ENCODE results near the gene CIC.
"Not testable (repeated sequence)": the region's sequence is repeated elsewhere in the genome, so short reads cannot be mapped to it uniquely, and the experiment has no call there.

Gene CIC

GRCh38 chr19:42325896-42326771, 57.1 kb downstream of the CIC start:
- H3K4me1 ChIP-seq (ENCODE audit: control insufficient read depth, insufficient read depth, low read length), result peaks cover 16% of the 10 kb centered on the region
- peak overlapping the region; percentile 92 for H3K4me3 ChIP-seq (ENCODE audit: low read length)
- H3K9ac ChIP-seq (ENCODE audit: low read depth, low read length), result peak overlapping the region; percentile 96
- no peaks in the 10 kb centered on the region for H3K36me3 ChIP-seq (ENCODE audit: insufficient read depth, low read length)
- H3K9me3 ChIP-seq (replicated peaks; ENCODE audit: low read length), result no peaks in the 10 kb centered on the region
- H3K4me2 ChIP-seq (ENCODE audit: low read length), result peak overlapping the region; percentile 100
- H3K27me3 ChIP-seq (ENCODE audit: control insufficient read depth, insufficient read depth, low read length), result peaks cover 31% of the 10 kb centered on the region

DNA sequence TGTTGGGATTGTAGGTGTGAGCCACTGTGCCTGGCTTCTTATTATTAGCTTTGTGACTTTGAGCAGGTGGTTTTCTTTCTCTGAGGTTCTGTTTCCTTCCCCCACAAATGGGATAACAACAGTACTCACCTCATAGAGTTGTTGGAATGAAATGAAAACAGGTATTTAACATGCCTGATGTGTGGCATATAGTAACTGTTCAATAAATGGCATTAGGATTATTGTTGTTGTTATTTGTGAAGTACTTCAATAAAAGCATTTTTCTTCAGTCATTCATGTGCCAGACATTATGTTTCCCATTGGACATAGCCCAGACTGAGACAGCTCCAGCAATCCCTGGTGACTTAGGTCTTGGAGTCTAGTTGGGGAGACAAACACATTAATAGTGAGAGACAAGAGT, 57.9 kb downstream of the CIC start:
- H3K27me3 ChIP-seq (ENCODE audit: control insufficient read depth, insufficient read depth, low read length), result peaks cover 26% of the 10 kb centered on the region
- no peak overlapping the region for H3K4me3 ChIP-seq (ENCODE audit: low read length)
- H3K9me3 ChIP-seq (replicated peaks; ENCODE audit: low read length), result no peaks in the 10 kb centered on the region
- H3K9ac ChIP-seq (ENCODE audit: low read depth, low read length), result no peak overlapping the region
- peak overlapping the region; percentile 100 for H3K4me2 ChIP-seq (ENCODE audit: low read length)
- no peaks in the 10 kb centered on the region for H3K36me3 ChIP-seq (ENCODE audit: insufficient read depth, low read length)
- peaks cover 16% of the 10 kb centered on the region for H3K4me1 ChIP-seq (ENCODE audit: control insufficient read depth, insufficient read depth, low read length)

DNA sequence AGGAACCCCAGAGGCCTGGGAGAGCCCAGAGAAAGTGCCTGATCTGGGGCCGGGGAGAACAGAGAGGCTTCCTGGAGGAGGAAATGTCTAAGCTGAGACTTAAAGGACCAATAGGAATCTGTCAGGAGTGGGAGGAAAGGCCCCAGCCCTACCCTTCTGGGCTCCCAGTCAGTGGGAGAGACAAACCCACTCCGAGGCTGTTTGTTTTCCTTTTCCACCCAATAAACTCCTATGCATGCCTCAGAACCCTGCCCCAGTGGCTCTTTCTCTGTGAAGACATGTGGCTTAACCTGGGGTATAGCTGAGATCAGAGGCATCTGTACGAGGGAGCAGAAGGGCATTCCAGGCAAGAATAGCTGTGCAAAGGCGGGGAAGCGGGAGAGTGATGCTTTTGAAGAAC, 58.3 kb downstream of the CIC start:
- H3K4me3 ChIP-seq (ENCODE audit: low read length), result no peak overlapping the region

DNA sequence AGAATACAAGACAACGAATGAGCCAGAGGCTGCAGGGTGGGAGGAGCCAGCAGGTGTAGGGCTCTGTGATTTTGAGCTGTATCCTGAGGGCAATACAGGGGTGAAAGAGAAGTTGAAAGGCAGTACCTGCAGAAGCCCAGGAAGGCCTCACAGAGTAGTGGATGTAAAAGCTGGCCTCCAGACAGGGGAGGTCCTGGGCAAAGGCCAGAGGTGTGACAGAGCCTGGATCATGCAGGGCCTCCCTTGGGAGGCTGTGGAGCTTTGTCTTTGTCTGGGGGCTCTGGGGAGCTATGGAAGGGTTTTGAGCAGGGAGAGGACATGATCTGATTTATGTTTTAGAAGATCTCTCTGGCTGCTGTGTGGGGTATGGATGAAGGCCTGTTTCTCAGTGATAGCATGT, 59.1 kb downstream of the CIC start:
- Histone ChIP-seq H3K4me2 (ENCODE audit: low read length) (no peak overlapping the region), H3K36me3 (ENCODE audit: insufficient read depth, low read length) (no peaks in the 10 kb centered on the region), H3K4me3 (ENCODE audit: low read length) (no peak overlapping the region), H3K27me3 (ENCODE audit: control insufficient read depth, insufficient read depth, low read length) (peaks cover 18% of the 10 kb centered on the region), H3K9ac (ENCODE audit: low read depth, low read length) (no peak overlapping the region), H3K9me3 (replicated peaks; ENCODE audit: low read length) (no peaks in the 10 kb centered on the region), H3K4me1 (ENCODE audit: control insufficient read depth, insufficient read depth, low read length) (peaks cover 16% of the 10 kb centered on the region)

More for the DNA sequence above, 58.3 kb downstream of the CIC start:
- Histone ChIP-seq H3K4me1 (ENCODE audit: control insufficient read depth, insufficient read depth, low read length) (peaks cover 16% of the 10 kb centered on the region), H3K9ac (ENCODE audit: low read depth, low read length) (no peak overlapping the region), H3K4me2 (ENCODE audit: low read length) (peak overlapping the region; percentile 100), H3K27me3 (ENCODE audit: control insufficient read depth, insufficient read depth, low read length) (peaks cover 22% of the 10 kb centered on the region), H3K9me3 (replicated peaks; ENCODE audit: low read length) (no peaks in the 10 kb centered on the region), H3K36me3 (ENCODE audit: insufficient read depth, low read length) (no peaks in the 10 kb centered on the region)

DNA sequence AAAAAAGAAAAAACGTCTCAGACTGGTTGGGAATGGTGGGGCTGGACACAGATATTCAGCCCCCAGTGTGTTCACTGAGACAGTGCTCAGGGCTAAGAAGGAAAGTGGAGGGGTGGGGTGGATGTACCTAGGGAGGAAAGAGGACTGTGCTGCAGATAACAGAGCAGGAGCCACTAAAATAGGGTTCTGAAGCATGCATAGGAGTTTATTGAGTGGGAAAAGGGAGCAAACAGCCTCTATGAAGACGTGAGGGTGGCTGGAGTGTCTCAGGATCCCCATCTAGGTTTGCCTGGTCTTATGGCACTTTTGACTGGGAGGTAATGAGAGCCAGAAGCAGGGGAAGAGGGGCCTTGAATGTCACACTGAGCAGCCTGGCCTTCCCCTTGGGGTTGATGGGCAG, 59.8 kb downstream of the CIC start:
- Histone ChIP-seq H3K27me3 (ENCODE audit: control insufficient read depth, insufficient read depth, low read length) (peaks cover 10% of the 10 kb centered on the region), H3K4me3 (ENCODE audit: low read length) (no peak overlapping the region), H3K4me1 (ENCODE audit: control insufficient read depth, insufficient read depth, low read length) (peaks cover 16% of the 10 kb centered on the region), H3K4me2 (ENCODE audit: low read length) (no peak overlapping the region), H3K9me3 (replicated peaks; ENCODE audit: low read length) (no peaks in the 10 kb centered on the region), H3K9ac (ENCODE audit: low read depth, low read length) (no peak overlapping the region), H3K36me3 (ENCODE audit: insufficient read depth, low read length) (no peaks in the 10 kb centered on the region)

DNA sequence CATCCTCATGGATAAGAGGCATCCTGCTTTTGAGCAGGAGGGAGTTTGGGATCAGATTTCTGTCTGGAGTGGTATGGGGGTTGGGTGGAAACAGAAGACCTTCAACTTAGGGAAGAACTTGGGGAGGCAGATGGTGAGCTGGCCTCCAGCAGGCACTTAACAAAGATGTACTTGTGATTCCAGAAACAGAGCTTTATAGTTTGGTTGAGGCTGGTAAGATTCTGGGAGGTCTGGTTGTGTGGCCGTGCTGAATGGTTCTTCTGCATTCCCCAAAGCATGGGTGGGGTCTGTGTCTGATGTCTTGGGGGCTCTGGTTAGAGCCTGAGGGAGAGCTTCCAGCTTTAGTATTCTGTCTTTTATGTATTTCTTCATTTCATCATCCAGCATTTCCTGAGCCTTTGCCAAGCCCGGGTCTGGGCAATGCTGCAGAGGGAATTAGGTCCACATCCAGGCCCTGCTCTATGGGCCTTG, 61.2 kb downstream of the CIC start:
- no peak overlapping the region for H3K4me2 ChIP-seq (ENCODE audit: low read length)
- peaks cover 12% of the 10 kb centered on the region for H3K4me1 ChIP-seq (ENCODE audit: control insufficient read depth, insufficient read depth, low read length)
- H3K4me3 ChIP-seq (ENCODE audit: low read length), result no peak overlapping the region
- no peak overlapping the region for H3K9ac ChIP-seq (ENCODE audit: low read depth, low read length)
- no peaks in the 10 kb centered on the region for H3K27me3 ChIP-seq (ENCODE audit: control insufficient read depth, insufficient read depth, low read length)
- H3K36me3 ChIP-seq (ENCODE audit: insufficient read depth, low read length), result no peaks in the 10 kb centered on the region
- no peaks in the 10 kb centered on the region for H3K9me3 ChIP-seq (replicated peaks; ENCODE audit: low read length)

- H3K4me3 ChIP-seq (ENCODE audit: low read length); H3K9ac ChIP-seq (ENCODE audit: low read depth, low read length): not testable (repeated sequence)
These were observed 62.3 kb downstream of the CIC start for GRCh38 chr19:42331333-42331732.

GRCh38 chr19:42332059-42332458, 63.0 kb downstream of the CIC start:
- peaks cover 2% of the 10 kb centered on the region for H3K4me1 ChIP-seq (ENCODE audit: control insufficient read depth, insufficient read depth, low read length)
- no peak overlapping the region for H3K4me2 ChIP-seq (ENCODE audit: low read length)
- H3K9me3 ChIP-seq (replicated peaks; ENCODE audit: low read length), result no peaks in the 10 kb centered on the region
- H3K9ac ChIP-seq (ENCODE audit: low read depth, low read length), result no peak overlapping the region
- peaks cover 1% of the 10 kb centered on the region for H3K36me3 ChIP-seq (ENCODE audit: insufficient read depth, low read length)
- H3K4me3 ChIP-seq (ENCODE audit: low read length), result no peak overlapping the region
- H3K27me3 ChIP-seq (ENCODE audit: control insufficient read depth, insufficient read depth, low read length), result no peaks in the 10 kb centered on the region

More at GRCh38 chr19:42331333-42331732, 62.3 kb downstream of the CIC start:
- not testable (repeated sequence) for H3K4me2 ChIP-seq (ENCODE audit: low read length); H3K27me3 ChIP-seq (ENCODE audit: control insufficient read depth, insufficient read depth, low read length); H3K9me3 ChIP-seq (replicated peaks; ENCODE audit: low read length); H3K36me3 ChIP-seq (ENCODE audit: insufficient read depth, low read length); H3K4me1 ChIP-seq (ENCODE audit: control insufficient read depth, insufficient read depth, low read length)

- Histone ChIP-seq H3K4me3 (ENCODE audit: low read length) (no peak overlapping the region), H3K9me3 (replicated peaks; ENCODE audit: low read length) (no peaks in the 10 kb centered on the region), H3K4me2 (ENCODE audit: low read length) (no peak overlapping the region), H3K36me3 (ENCODE audit: insufficient read depth, low read length) (peaks cover 3% of the 10 kb centered on the region), H3K4me1 (ENCODE audit: control insufficient read depth, insufficient read depth, low read length) (no peaks in the 10 kb centered on the region), H3K27me3 (ENCODE audit: control insufficient read depth, insufficient read depth, low read length) (no peaks in the 10 kb centered on the region), H3K9ac (ENCODE audit: low read depth, low read length) (no peak overlapping the region)
These were observed 64.0 kb downstream of the CIC start for GRCh38 chr19:42333018-42333417.

- no peak overlapping the region for H3K9ac ChIP-seq (ENCODE audit: low read depth, low read length)
- no peaks in the 10 kb centered on the region for H3K27me3 ChIP-seq (ENCODE audit: control insufficient read depth, insufficient read depth, low read length)
- peaks cover 3% of the 10 kb centered on the region for H3K36me3 ChIP-seq (ENCODE audit: insufficient read depth, low read length)
- H3K4me1 ChIP-seq (ENCODE audit: control insufficient read depth, insufficient read depth, low read length), result no peaks in the 10 kb centered on the region
- H3K4me3 ChIP-seq (ENCODE audit: low read length), result no peak overlapping the region
- no peak overlapping the region for H3K4me2 ChIP-seq (ENCODE audit: low read length)
- H3K9me3 ChIP-seq (replicated peaks; ENCODE audit: low read length), result no peaks in the 10 kb centered on the region
These were observed 65.1 kb downstream of the CIC start for GRCh38 chr19:42333975-42334696.

GRCh38 chr19:42334697-42335373, 65.8 kb downstream of the CIC start:
- no peak overlapping the region for H3K4me2 ChIP-seq (ENCODE audit: low read length)
- peaks cover 3% of the 10 kb centered on the region for H3K36me3 ChIP-seq (ENCODE audit: insufficient read depth, low read length)
- no peaks in the 10 kb centered on the region for H3K27me3 ChIP-seq (ENCODE audit: control insufficient read depth, insufficient read depth, low read length)
- H3K4me1 ChIP-seq (ENCODE audit: control insufficient read depth, insufficient read depth, low read length), result no peaks in the 10 kb centered on the region
- no peak overlapping the region for H3K4me3 ChIP-seq (ENCODE audit: low read length)
- no peak overlapping the region for H3K9ac ChIP-seq (ENCODE audit: low read depth, low read length)
- H3K9me3 ChIP-seq (replicated peaks; ENCODE audit: low read length), result no peaks in the 10 kb centered on the region

Data from skeletal muscle satellite cell (primary cell).